HFF-Myc (cell line): ENCODE data around the gene NOTCH4.

Experiments
- DNase-seq: peaks from one replicate; pipeline ENCODE4 v3.0.0-alpha.2; 2011; ENCODE audit warnings: low read depth; ENCODE audit errors: extremely low read depth
- H3K4me3 ChIP-seq: replicated peaks from 2 replicates; pipeline ENCODE4 v1.5.1; 2011; ENCODE audit warnings: low read depth, mild to moderate bottlenecking, control low read depth, low read length
- CTCF ChIP-seq: IDR thresholded peaks from 2 replicates; pipeline ENCODE4 v1.5.1; 2012; ENCODE audit warnings: mild to moderate bottlenecking, low read depth, low read length, control low read depth; ENCODE audit errors: missing control alignments

NOTCH4 gene

DNA sequence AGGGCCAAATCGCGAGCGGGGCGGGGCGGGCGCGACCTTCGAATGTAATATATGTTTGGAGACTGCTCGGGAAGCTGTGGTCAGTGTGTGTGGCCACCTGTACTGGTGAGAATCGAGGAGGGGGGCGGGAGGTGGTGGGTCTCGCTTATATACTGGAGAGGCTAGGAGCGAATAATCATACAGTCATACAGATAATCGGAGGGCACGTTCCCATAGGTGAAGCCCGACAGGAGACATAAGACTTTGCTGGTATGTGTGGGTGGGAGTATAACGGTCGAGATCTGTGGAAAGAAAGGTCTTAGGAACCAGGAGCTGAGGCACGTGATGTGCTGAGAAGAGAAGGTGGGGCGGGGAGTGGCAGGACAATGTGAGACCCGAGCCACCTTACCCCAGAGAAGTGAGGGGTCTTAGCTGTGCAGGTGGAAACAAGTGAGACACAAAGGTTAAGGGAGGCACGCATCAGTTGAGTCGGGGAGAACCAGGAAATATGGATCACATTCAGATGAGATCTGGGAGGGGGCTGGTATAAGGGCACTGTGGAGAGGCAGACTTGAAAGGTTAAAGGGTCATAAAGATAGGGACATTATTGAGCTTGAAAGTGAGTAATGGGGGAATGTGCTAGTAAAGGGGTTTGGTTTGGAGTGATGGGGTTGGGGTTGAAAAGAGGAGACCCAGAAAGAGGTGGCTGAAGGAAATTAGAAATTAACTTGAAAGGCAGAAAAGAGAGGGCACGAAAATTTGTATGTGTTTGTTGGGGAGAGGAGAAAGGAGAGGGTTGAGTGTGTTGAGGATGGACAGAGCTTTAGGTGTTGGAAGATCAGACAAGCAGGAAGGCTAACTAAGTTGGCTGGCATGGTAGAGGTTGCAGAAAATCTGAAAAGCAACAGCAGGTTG, 45.1 kb downstream of the NOTCH4 start:
- TF ChIP-seq CTCF = no peak
- peak overlapping the region; percentile 90 for H3K4me3 ChIP-seq
- DNase-seq = no peak

DNA sequence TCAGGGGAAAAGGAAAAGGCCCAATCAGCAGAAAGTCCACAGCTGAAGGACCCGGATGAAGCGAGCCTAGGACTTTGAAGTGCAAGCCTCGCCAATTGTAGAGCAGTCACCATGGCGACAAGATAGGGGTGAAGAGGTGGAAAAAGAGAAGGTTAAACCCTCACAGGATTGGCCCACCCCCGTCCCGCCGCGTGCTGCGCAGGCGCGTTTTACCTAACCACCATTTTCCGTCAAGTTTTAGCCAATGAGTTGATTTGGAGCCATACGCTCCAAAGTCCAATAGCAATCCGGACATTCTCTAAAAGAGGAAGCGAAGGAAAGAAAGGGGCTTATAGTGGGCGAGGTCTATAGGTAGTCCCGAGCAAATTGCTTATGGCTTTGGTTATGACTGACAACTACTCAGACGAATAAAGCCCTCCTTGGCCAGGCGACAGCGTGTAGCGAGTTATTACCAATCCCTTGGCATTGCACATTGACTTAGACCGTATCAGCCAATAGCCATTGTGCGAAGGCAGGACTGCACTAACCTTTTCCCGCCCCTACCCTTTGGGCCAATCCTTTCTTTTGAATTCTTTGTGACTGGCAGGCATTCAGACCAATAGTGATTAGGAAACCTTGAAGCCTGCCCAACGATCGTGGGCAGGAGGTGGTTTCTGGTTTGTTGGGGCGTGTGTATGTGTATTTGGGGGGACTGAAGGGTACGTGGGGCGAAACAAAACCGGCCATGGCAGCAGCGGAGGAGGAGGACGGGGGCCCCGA, 45.9 kb downstream of the NOTCH4 start, which contains the start of gene RNF5:
TSS of gene RNF5 (plus strand) at position 618 of the 759 bp plus-strand sequence. CDS start at position 725, 107 bp downstream.
- DNase-seq = peak; percentile 100
- peak within 1 kb of the TSS; percentile 90 for H3K4me3 ChIP-seq
- no peak for TF ChIP-seq CTCF

DNA sequence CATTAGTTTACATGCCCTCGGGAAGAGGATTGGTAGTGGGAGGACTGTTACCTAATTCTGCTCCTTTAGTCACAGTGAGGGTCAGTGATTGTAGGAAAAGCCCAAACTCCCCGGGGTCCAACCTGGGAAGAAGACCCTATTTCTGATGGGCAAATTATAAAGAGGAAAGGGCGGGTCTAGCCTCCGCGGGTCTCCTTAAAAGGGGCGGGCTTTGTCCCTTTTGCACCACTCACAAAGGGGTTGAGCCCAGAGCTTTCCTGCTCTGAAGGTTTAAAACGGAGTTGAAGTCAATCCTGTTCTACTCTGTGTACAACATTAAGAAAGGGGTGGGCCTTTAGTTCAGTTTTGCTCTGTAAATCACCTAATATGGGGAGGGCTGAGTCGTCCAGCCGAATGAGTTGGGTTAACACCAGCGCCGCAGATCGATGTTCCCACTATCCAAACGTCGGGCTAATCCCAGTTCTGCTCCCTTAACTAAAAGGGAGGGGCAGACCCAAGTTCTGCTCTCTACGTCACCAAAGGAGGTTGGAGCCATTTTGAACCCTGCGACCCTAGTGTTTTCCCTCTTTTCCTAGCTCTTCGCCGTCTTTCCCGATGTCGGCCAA, 46.6 kb downstream of the NOTCH4 start:
- no peak for TF ChIP-seq CTCF
- no peak for DNase-seq

GRCh38 chr6:32176476-32177182, 47.2 kb downstream of the NOTCH4 start:
- DNase-seq = no peak
- TF ChIP-seq CTCF = no peak

More for the DNA sequence above, 46.6 kb downstream of the NOTCH4 start:
- peak overlapping the region; percentile 90 for H3K4me3 ChIP-seq

GRCh38 chr6:32175711-32176475, 48.0 kb downstream of the NOTCH4 start, which contains the start of gene AGPAT1:
AGPAT1 (minus strand) TSS chr6:32176084; CDS start chr6:32171496, 4,588 bp downstream.
- TF ChIP-seq CTCF = no peak
- peak; percentile 96 for DNase-seq
- peak within 1 kb of the TSS; percentile 90 for H3K4me3 ChIP-seq

More at GRCh38 chr6:32176476-32177182, 47.2 kb downstream of the NOTCH4 start:
- peak overlapping the region; percentile 90 for H3K4me3 ChIP-seq

GRCh38 chr6:32175322-32175710, 48.6 kb downstream of the NOTCH4 start:
- no peak for TF ChIP-seq CTCF
- H3K4me3 ChIP-seq = peak overlapping the region; percentile 90
- no peak for DNase-seq
